K562 (cell line): ENCODE measurements around the gene RNF19B. TPM values are rescaled to one million over a fixed set of nuclear protein-coding genes. Genes with fewer than 3 reads are reported as not detected.

Source experiments
- ATAC-seq: fragments of 200-7000 bp; cut with Tn5 transposase; 3 replicates; pipeline ENCODE4 v1.9.1; 2020; ENCODE audit warnings: moderate library complexity
- BruUV-seq: library from RNA; stranded (reverse); fragments of 400-500 nt; replicated peaks from 2 replicates; lab custom pipeline; 2021; lab: Mats Ljungman, UMichigan
- CTCF ChIA-PET: fragments of 300-600 bp; formaldehyde crosslinking; extraction: SDS; loops from one replicate; lab custom pipeline; 2021; ENCODE audit warnings: low intra/inter-chr PET ratio; lab: Yijun Ruan, JAX
- POLR2A ChIA-PET: fragments of 300-600, 350-650 bp; sonication (Branson Sonifier 250); formaldehyde crosslinking; extraction: SDS; loops from one replicate; lab custom pipeline; 2021; ENCODE audit warnings: antibody characterized with exemption, inconsistent platforms; lab: Yijun Ruan, JAX
- DNase-seq, 4 experiments: peaks; one replicate each; pipeline versions ENCODE4 v3.0.0 to v3.0.0-alpha.2; 2011 to 2018; ENCODE audit warnings: low spot score in 3 of 4, mixed read lengths in 3 of 4; ENCODE audit errors: extremely low read depth in 1 of 4
- FAIRE-seq: peaks from 2 replicates; lab custom pipeline; 2011; peaks lifted over from hg19 to GRCh38; lab: Jason Lieb, UNC
- H2AFZ ChIP-seq: 2 replicates; pipeline ENCODE4 v1.6.0; 2011; ENCODE audit warnings: low read depth, low read length, control low read depth, inconsistent platforms
- H3K27ac ChIP-seq: fragments of 200-600 bp; 3 replicates; pipeline ENCODE4 v1.8.0; 2011; ENCODE audit warnings: low read depth, mild to moderate bottlenecking, control low read depth, inconsistent platforms, low read length, moderate library complexity, mixed read lengths; ENCODE audit errors: extremely low read depth
- H3K27me3 ChIP-seq, 2 experiments: fragments of 300-600 bp in 1 of 2; 2 replicates in 1 of 2; 3 replicates in 1 of 2; pipeline versions ENCODE4 v1.6.0 to v1.8.0; 2011; ENCODE audit warnings: inconsistent platforms in 2 of 2, low read length in 2 of 2, mild to moderate bottlenecking in 1 of 2, mixed read lengths in 1 of 2, moderate library complexity in 1 of 2; ENCODE audit not compliant: control insufficient read depth in 2 of 2, insufficient read depth in 2 of 2
- H3K36me3 ChIP-seq: fragments of 300-600 bp; 3 replicates; pipeline ENCODE4 v1.8.0; 2011; ENCODE audit warnings: mild to moderate bottlenecking, low read length, inconsistent platforms; ENCODE audit not compliant: control insufficient read depth, insufficient read depth
- H3K4me1 ChIP-seq, 2 experiments: fragments of 200-600 bp in 1 of 2; replicated peaks in 1 of 2; 2 replicates in 1 of 2; 3 replicates in 1 of 2; pipeline versions ENCODE4 v1.5.1 to v1.8.0; 2011; ENCODE audit warnings: inconsistent platforms in 2 of 2, low read length in 2 of 2, mild to moderate bottlenecking in 1 of 2, mixed read lengths in 1 of 2, moderate library complexity in 1 of 2; ENCODE audit not compliant: control insufficient read depth in 2 of 2, insufficient read depth in 2 of 2
- H3K4me2 ChIP-seq: 2 replicates; pipeline ENCODE4 v1.6.1; 2011; ENCODE audit warnings: low read length, control low read depth, inconsistent platforms, mixed read lengths; ENCODE audit not compliant: insufficient read depth
- H3K4me3 ChIP-seq: fragments of 200-600 bp; sonication (generic), shearing (Covaris generic); 2 replicates; pipeline ENCODE4 v1.5.1; 2016; ENCODE audit warnings: control low read depth, inconsistent platforms
- H3K79me2 ChIP-seq: fragments of 200-600 bp; 3 replicates; pipeline ENCODE4 v1.8.0; 2011; ENCODE audit warnings: low read length, inconsistent platforms; ENCODE audit not compliant: control insufficient read depth, insufficient read depth
- H3K9ac ChIP-seq, 2 experiments: 2 replicates each; pipeline versions ENCODE4 v1.6.0 to v1.6.1; 2011; ENCODE audit warnings: low read depth in 2 of 2, low read length in 2 of 2, control low read depth in 1 of 2, inconsistent platforms in 1 of 2, mild to moderate bottlenecking in 1 of 2, mixed read lengths in 1 of 2; ENCODE audit not compliant: insufficient read depth in 1 of 2
- H3K9me1 ChIP-seq: one replicate; pipeline ENCODE4 v1.6.0; 2011; ENCODE audit warnings: inconsistent platforms, mild to moderate bottlenecking, low read length, moderate library complexity; ENCODE audit not compliant: control insufficient read depth, insufficient read depth
- H3K9me3 ChIP-seq: replicated peaks from 2 replicates; pipeline ENCODE4 v1.5.1; 2011; ENCODE audit warnings: low read depth, low read length, inconsistent platforms; ENCODE audit not compliant: control insufficient read depth, insufficient read depth
- H4K20me1 ChIP-seq: replicated peaks from 2 replicates; pipeline ENCODE4 v1.6.1; 2011; ENCODE audit warnings: low read length, inconsistent platforms, mixed read lengths; ENCODE audit not compliant: control insufficient read depth, insufficient read depth
- ADNP ChIP-seq: fragments of 200-800 bp; sonication (Bioruptor generic); IDR thresholded peaks from 2 replicates; pipeline ENCODE4 v1.6.1; 2016; ENCODE audit warnings: missing genetic modification characterization, missing compliant biosample characterization
- TBL1XR1 ChIP-seq, 2 experiments: IDR thresholded peaks; 2 replicates each; pipeline ENCODE4 v1.6.1; 2012; ENCODE audit warnings: improper control_type of control experiment in 2 of 2, low read length in 2 of 2, mild to moderate bottlenecking in 1 of 2
- TEAD1 ChIP-seq, 2 experiments: fragments of 450-650 bp in 1 of 2; sonication (generic) in 1 of 2; formaldehyde crosslinking; IDR thresholded peaks; 2 replicates each; pipeline versions ENCODE4 v1.4.0 to v1.8.0; 2020 to 2022; ENCODE audit warnings: mild to moderate bottlenecking in 2 of 2, missing genetic modification reagents in 1 of 2
- ZNF239 ChIP-seq: fragments of 250-450 bp; sonication (Bioruptor Pico); IDR thresholded peaks from 2 replicates; pipeline ENCODE4 v1.4.0; 2020; ENCODE audit warnings: mild to moderate bottlenecking
- ZSCAN32 ChIP-seq: fragments of 450-650 bp; formaldehyde crosslinking; IDR thresholded peaks from 2 replicates; pipeline ENCODE4 v1.4.0; 2020; ENCODE audit warnings: mild to moderate bottlenecking, moderate library complexity
- WGBS: fragments of 100-300 bp; shearing (Covaris generic); methylation state at CpG from one replicate; pipeline ENCODE4 v1.1.6; 2016; ENCODE audit warnings: low coverage, mixed read lengths; ENCODE audit not compliant: insufficient coverage; ENCODE audit errors: missing lambda C conversion rate; 5-methylcytosine and 5-hydroxymethylcytosine counted together
- in situ Hi-C: fragments of 300-500 bp; cut with MboI; formaldehyde crosslinking; loops from 4 replicates; pipeline ENCODE4 v1.15.0; 2018; ENCODE audit warnings: inconsistent platforms, mixed read lengths
- intact Hi-C: fragments of 100-400 bp; cut with micrococcal nuclease; formaldehyde crosslinking; loops from 2 replicates; pipeline ENCODE4 v1.14.2; 2022
- polyA plus RNA-seq, 8 experiments: library from polyadenylated mRNA; depleted of rRNA in 4 of 8; stranded (reverse) in 5 of 8; unstranded in 3 of 8; fragments of >200 nt; fragmentation: Nextera tagmentation in 2 of 8; fragmentation: Illumina TruSeq in 1 of 8; extraction: Ambion mirVana in 2 of 8; extraction: Trizol in 1 of 8; gene quantifications; 2 replicates each; pipeline versions ENCODE4 v1.2.1 to v1.2.3, GENCODE V29; 2011 to 2014; ENCODE audit warnings: inconsistent platforms in 1 of 8, missing spikeins in 1 of 8
- total RNA-seq, 7 experiments: library from RNA; depleted of rRNA in 6 of 7; stranded (reverse); fragments of >200 nt in 6 of 7; fragmentation: Illumina TruSeq in 2 of 7; extraction: Trizol in 2 of 7; gene quantifications; 2 replicates each; pipeline versions ENCODE4 v1.2.1 to v1.2.3, GENCODE V29; 2011 to 2021; ENCODE audit warnings: low replicate concordance in 1 of 7
- TF ChIP-seq, protein P1 (sequence below): sonication (generic); formaldehyde crosslinking; IDR thresholded peaks from 2 replicates; pipeline ENCODE4 v1.8.0; 2022; ENCODE audit warnings: missing genetic modification reagents, mild to moderate bottlenecking, borderline replicate concordance
- TF ChIP-seq, protein P2 (sequence below): fragments of 250-450 bp; sonication (Bioruptor Pico); IDR thresholded peaks from 2 replicates; pipeline ENCODE4 v1.5.0; 2020; ENCODE audit warnings: mild to moderate bottlenecking
- TF ChIP-seq, protein P3 (sequence below), 2 experiments: fragments of 250-450 bp in 1 of 2; fragments of 450-650 bp in 1 of 2; sonication (Bioruptor Pico) in 1 of 2; IDR thresholded peaks; 2 replicates each; pipeline versions ENCODE4 v1.6.1 to v1.8.0; 2016 to 2021; ENCODE audit warnings: mild to moderate bottlenecking in 2 of 2, moderate library complexity in 2 of 2, missing compliant biosample characterization in 1 of 2, missing genetic modification characterization in 1 of 2
- TF ChIP-seq, protein P4 (sequence below): fragments of 450-650 bp; IDR thresholded peaks from 2 replicates; pipeline ENCODE4 v1.6.1; 2016; ENCODE audit warnings: mild to moderate bottlenecking
- TF ChIP-seq, protein P5 (sequence below), 2 experiments: fragments of 450-650 bp in 1 of 2; sonication (generic) in 1 of 2; formaldehyde crosslinking; conservative IDR thresholded peaks; 2 replicates each; pipeline versions ENCODE4 v1.4.0 to v1.8.1; 2020 to 2022; ENCODE audit warnings: mild to moderate bottlenecking in 1 of 2, missing genetic modification reagents in 1 of 2
- TF ChIP-seq, protein P6 (sequence below): fragments of 250-450 bp; sonication (Bioruptor Pico); IDR thresholded peaks from 2 replicates; pipeline ENCODE4 v1.5.0; 2021
- TF ChIP-seq, protein P7 (sequence below): fragments of 250-450 bp; sonication (Bioruptor Pico); IDR thresholded peaks from 2 replicates; pipeline ENCODE4 v1.5.1; 2021; ENCODE audit warnings: mild to moderate bottlenecking

RNF19B gene
- total and polyA plus RNA-seq, 9 of the 15 experiments (the other 6 are each of a cell fraction or from before 2014, with no cell fraction given), result 2.6 to 14.9 (median 10.1) TPM

DNA sequence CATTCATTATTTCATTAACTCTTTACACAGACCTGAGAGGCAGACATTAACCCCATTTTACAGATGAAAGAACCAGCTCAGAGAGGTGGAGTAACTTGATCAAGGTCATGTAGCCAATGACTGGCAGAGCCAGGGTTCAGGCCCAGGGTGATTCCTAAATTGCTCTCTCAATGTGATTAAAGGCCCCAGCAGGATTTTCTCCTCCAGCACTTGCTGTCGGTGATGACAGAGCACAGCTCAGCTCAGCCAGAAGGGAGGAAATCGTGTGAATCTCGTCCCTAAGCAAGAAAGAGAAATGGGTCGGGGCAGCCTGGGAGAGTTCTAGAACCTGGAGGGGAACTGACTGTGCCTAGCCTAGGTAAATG lies 19.5 kb upstream of the RNF19B start:
- no peak for DNase-seq
- Histone ChIP-seq H3K9me3 (no peaks in the 10 kb centered on the region), H3K36me3 (no peaks in the 10 kb centered on the region), H2AFZ (no peak overlapping the region), H3K27me3 (no peaks in the 10 kb centered on the region; a peak in 1 of 5 replicates), H3K4me3 (no peak overlapping the region), H3K9ac (peak overlapping the region in 1 of 2 experiments; percentile 43; a peak in 1 of 4 replicates), H3K4me1 (peaks cover 3 to 8% of the 10 kb centered on the region in 2 experiments; a peak in 4 of 5 replicates), H3K27ac (no peak overlapping the region), H3K4me2 (no peak overlapping the region), H3K9me1 (no peaks in the 10 kb centered on the region), H3K79me2 (no peaks in the 10 kb centered on the region), H4K20me1 (no peaks in the 10 kb centered on the region; the same call in 1 of the 2 replicates)
- CTCF ChIA-PET, result no interaction called here
- intact Hi-C loops, result no loop called here
- no peak for ATAC-seq
- 17% methylated on average over 4 of the region's 4 CpGs for WGBS
- in situ Hi-C loops, result no loop called here
- FAIRE-seq, result no peak
- POLR2A ChIA-PET, result interaction anchor here (1.0 to 2.3 kb wide), 5 partner anchors 8 to 34 kb away, joined by 3 to 10 read pairs (median 5); partner anchors contain the start of gene RNF19B
- BruUV-seq, result no TSS peak
- TF ChIP-seq, protein P1, sequence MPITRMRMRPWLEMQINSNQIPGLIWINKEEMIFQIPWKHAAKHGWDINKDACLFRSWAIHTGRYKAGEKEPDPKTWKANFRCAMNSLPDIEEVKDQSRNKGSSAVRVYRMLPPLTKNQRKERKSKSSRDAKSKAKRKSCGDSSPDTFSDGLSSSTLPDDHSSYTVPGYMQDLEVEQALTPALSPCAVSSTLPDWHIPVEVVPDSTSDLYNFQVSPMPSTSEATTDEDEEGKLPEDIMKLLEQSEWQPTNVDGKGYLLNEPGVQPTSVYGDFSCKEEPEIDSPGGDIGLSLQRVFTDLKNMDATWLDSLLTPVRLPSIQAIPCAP (CRISPR knock-in tag), result no peak
- no peak for TF ChIP-seq TBL1XR1 (IDR thresholded peaks at IDR 0.05; ENCODE audit: low read length in 2 of 2)
- TF ChIP-seq, protein P2, sequence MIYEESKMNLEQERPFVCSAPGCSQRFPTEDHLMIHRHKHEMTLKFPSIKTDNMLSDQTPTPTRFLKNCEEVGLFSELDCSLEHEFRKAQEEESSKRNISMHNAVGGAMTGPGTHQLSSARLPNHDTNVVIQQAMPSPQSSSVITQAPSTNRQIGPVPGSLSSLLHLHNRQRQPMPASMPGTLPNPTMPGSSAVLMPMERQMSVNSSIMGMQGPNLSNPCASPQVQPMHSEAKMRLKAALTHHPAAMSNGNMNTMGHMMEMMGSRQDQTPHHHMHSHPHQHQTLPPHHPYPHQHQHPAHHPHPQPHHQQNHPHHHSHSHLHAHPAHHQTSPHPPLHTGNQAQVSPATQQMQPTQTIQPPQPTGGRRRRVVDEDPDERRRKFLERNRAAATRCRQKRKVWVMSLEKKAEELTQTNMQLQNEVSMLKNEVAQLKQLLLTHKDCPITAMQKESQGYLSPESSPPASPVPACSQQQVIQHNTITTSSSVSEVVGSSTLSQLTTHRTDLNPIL (CRISPR knock-in tag), result no peak
- TF ChIP-seq ZSCAN32 (CRISPR knock-in tag), result no peak
- TF ChIP-seq, protein P3, sequence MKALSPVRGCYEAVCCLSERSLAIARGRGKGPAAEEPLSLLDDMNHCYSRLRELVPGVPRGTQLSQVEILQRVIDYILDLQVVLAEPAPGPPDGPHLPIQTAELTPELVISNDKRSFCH (CRISPR knock-in tag; IDR thresholded peaks at IDR 0.05), result no peak
- TF ChIP-seq, protein P3 (tag; IDR thresholded peaks at IDR 0.05), result no peak
- no peak for TF ChIP-seq TEAD1 (CRISPR knock-in tag; IDR thresholded peaks at IDR 0.05)
- TF ChIP-seq, protein P4, sequence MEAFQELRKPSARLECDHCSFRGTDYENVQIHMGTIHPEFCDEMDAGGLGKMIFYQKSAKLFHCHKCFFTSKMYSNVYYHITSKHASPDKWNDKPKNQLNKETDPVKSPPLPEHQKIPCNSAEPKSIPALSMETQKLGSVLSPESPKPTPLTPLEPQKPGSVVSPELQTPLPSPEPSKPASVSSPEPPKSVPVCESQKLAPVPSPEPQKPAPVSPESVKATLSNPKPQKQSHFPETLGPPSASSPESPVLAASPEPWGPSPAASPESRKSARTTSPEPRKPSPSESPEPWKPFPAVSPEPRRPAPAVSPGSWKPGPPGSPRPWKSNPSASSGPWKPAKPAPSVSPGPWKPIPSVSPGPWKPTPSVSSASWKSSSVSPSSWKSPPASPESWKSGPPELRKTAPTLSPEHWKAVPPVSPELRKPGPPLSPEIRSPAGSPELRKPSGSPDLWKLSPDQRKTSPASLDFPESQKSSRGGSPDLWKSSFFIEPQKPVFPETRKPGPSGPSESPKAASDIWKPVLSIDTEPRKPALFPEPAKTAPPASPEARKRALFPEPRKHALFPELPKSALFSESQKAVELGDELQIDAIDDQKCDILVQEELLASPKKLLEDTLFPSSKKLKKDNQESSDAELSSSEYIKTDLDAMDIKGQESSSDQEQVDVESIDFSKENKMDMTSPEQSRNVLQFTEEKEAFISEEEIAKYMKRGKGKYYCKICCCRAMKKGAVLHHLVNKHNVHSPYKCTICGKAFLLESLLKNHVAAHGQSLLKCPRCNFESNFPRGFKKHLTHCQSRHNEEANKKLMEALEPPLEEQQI, result no peak
- TF ChIP-seq ZNF239 (CRISPR knock-in tag), result no peak
- TF ChIP-seq, protein P5, sequence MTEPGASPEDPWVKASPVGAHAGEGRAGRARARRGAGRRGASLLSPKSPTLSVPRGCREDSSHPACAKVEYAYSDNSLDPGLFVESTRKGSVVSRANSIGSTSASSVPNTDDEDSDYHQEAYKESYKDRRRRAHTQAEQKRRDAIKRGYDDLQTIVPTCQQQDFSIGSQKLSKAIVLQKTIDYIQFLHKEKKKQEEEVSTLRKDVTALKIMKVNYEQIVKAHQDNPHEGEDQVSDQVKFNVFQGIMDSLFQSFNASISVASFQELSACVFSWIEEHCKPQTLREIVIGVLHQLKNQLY (CRISPR knock-in tag; conservative IDR thresholded peaks at IDR 0.05), result no peak
- TF ChIP-seq ADNP (tag), result no peak
- TF ChIP-seq, protein P6, sequence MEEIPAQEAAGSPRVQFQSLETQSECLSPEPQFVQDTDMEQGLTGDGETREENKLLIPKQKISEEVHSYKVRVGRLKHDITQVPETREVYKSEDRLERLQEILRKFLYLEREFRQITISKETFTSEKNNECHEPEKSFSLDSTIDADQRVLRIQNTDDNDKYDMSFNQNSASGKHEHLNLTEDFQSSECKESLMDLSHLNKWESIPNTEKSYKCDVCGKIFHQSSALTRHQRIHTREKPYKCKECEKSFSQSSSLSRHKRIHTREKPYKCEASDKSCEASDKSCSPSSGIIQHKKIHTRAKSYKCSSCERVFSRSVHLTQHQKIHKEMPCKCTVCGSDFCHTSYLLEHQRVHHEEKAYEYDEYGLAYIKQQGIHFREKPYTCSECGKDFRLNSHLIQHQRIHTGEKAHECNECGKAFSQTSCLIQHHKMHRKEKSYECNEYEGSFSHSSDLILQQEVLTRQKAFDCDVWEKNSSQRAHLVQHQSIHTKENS (CRISPR knock-in tag), result no peak
- TF ChIP-seq, protein P7, sequence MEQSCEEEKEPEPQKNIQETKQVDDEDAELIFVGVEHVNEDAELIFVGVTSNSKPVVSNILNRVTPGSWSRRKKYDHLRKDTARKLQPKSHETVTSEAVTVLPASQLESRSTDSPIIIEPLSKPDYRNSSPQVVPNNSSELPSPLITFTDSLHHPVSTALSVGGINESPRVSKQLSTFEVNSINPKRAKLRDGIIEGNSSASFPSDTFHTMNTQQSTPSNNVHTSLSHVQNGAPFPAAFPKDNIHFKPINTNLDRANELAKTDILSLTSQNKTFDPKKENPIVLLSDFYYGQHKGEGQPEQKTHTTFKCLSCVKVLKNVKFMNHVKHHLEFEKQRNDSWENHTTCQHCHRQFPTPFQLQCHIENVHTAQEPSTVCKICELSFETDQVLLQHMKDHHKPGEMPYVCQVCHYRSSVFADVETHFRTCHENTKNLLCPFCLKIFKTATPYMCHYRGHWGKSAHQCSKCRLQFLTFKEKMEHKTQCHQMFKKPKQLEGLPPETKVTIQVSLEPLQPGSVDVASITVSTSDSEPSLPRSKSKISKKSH (CRISPR knock-in tag), result no peak
